ENCODE results near the gene ADTRP.

GRCh38 chr6:11679099-11679498, 99.5 kb downstream of the ADTRP start:
- TF ChIP-seq, protein P1, sequence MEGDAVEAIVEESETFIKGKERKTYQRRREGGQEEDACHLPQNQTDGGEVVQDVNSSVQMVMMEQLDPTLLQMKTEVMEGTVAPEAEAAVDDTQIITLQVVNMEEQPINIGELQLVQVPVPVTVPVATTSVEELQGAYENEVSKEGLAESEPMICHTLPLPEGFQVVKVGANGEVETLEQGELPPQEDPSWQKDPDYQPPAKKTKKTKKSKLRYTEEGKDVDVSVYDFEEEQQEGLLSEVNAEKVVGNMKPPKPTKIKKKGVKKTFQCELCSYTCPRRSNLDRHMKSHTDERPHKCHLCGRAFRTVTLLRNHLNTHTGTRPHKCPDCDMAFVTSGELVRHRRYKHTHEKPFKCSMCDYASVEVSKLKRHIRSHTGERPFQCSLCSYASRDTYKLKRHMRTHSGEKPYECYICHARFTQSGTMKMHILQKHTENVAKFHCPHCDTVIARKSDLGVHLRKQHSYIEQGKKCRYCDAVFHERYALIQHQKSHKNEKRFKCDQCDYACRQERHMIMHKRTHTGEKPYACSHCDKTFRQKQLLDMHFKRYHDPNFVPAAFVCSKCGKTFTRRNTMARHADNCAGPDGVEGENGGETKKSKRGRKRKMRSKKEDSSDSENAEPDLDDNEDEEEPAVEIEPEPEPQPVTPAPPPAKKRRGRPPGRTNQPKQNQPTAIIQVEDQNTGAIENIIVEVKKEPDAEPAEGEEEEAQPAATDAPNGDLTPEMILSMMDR (conservative IDR thresholded peaks at IDR 0.05): no peak
- TF ChIP-seq ZFX (IDR thresholded peaks at IDR 0.05): no peak
